Cerebellar nuclear complex (tissue), 1 donor: ENCODE measurements around the gene CCNY.

Source experiments
- DNase-seq, 2 experiments: peaks; one replicate each; lab custom pipeline; 2025; lab: John Stamatoyannopoulos, UW

CCNY gene

DNA sequence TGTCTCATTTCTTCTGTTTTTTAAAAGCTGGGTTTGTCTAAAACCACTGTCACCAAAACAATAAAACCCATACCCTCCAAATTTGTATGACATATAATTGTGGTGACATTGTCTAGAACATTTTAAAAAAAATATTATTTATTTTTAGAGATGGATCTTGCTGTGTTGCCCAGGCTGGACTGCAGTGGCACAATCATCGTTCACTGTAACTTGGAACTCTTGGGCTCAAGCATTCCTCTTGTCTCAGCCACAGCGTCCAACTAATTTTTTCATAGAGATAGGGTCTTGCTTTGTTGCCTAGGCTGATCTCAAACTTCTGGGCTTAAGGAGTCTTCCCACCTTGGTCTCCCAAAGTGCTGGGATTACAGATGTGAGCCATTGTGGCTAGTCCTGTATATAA is 116.5 kb downstream of the CCNY start:
- DNase-seq: no peak

DNA sequence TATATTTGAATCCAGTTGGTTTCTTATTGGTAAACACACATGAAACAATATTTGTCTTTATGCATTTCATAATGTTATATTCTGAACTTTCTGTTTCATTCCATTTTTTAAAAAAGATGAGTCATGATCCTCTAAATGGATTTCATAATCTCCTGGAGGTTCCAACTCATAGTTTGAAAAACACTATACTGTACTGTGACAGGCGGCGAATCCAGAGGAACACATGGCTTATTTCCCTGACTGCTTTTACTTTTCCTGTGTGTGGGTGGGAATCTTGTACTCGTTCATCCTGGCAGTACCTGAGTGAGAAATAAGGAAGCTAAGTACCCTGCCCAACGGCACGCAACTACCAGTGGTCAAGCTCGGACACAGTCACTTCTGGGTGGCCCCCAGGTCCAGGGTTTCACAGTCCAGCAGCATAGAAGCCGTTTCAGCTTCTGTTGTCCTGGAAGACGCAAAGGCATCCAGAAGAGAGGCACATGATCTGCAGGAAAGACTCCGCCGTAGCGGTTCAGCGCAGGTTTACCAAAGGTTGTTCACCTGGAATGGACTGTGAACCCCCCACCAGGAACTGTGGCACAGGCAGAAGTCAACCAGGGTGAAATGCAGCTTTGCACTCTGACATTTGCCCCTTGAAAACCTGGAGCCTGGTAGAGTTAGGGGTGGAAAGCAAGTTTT is 117.7 kb downstream of the CCNY start:
- DNase-seq: no peak

DNA sequence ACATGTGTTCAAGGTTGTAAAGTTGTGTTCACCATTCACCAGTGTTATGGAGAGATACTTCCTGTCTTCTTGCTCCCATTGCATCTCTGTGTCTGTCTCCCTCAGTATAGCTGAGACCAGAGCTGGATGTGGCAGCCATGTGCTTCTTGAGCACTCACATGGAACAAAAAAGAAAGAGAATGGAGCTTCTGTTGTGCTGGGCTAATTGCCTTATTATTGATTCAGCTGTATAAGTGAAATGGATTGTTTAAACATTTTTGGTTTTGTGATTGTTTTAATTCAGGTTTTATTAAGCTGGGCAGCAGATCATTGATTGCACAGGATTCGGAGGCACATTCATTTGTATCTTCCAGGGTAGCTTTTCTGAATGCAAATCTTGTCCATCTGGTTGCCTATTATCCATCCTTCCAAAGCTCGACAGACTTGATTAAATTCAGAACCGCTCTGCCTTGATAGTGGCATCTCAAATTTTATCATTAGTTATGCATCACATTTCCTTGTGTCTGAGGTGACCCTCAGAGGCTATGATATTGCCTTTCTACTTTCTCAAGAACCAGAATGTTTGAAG is 119.9 kb downstream of the CCNY start:
- DNase-seq: no peak

DNA sequence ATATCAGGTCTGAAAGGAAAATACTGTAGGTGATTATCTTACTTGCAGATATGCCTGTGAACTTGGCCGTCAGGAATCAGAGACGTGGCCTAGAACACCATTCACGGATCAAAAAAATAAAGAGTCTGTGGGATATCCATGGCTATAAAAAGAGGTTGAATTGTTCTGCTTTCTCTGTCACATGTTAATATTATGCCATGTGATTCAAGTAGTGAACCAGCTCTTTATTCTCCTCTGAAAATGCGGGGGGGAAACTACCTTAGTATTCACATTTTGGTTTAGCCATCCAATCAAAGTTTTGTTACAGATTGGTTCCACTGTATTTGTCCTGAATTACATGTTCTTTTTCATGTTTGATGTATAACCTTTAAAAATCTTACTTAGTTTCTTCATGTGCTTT is 120.5 kb downstream of the CCNY start:
- DNase-seq: no peak

DNA sequence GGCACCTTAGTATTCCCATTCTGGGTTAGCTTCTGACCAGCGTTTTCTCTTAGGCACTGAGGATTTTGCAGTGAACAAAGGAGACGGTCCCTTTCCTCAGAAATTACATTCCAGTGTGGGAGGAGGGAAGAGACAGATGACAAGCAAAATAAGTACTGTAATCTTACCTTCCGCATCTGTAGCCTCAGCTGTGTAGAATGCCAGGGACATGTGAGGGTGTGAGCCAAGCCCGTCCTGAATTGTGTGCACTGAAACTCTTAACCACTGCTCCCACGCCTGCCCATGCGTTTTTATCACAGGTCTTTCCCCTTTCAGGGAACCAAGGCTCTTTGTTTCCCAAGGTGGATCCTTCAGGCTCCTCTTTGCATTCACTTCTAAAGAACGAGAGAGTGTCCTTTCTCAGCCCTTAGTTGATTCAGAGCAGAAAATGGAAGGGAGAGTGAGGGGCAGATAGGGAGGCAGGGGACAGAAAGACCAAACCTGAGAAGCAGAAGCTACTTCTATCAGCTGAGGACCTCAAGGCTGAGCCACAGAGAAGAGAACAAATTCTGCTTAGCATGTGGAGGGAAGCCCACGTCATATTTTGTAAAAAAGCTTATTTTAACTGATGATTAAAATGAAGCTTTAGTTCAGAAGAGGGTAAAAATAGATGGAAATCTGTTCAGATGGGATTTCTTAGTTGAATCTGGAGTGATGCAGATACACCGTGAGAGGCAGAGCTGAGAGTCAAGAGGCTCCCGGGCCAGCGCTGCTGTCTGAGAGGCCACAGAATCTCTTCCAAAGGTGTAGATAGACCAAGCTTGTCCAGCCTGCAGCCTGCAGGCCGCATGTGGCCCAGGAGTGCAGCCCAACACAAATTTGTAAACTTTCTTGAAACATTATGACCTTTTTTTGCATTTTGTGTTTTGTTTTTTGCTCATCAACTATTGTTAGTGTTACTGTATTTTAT is 122.5 kb downstream of the CCNY start:
- no peak for DNase-seq

DNA sequence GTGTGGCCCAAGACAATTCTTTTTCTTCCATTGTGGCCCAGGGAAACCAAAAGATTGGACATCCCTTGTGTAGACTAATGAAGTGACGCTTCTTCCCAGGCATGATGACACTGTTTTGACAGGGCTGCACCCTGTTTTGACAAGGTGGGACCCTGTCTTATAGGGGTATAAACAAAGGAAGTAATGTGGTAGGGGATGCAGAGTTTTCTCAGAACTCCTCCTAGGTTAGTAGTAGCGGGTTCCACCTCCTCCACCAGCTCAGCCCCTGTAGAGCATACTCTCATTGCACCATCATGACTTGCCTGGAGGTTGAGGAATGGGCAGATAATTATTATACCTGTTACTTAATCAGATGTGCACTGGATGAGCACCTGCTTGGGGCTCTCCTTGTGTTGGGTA is 123.1 kb downstream of the CCNY start:
- no peak for DNase-seq

DNA sequence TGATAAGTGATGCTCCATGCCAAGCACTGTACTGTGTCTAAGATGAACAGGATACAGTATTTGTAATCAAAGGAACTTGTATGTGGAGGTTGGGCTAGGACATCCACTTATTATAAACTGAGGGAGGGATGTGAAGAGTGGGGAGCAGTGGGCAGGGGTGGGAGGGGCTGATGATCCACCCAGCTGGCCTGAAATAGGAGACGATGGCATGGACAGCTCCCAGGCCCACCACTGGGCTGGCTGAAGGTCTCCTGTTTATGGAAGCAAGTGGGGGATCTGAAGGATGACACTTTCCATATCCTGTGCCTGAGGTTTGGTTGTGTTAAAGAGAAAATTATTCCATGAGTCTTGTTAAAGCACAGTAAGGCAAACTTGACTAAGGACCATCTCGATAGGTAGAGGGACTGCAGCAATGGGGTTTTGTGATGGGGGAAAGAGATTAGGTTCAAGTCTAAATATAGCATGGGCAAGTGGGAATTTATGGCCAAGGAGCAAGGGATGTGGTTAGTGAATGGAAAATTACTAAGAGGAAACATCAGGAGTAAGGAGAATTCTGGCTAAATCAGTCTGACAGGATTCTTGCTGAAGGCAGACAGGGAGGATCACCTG is 124.6 kb downstream of the CCNY start:
- no peak for DNase-seq

DNA sequence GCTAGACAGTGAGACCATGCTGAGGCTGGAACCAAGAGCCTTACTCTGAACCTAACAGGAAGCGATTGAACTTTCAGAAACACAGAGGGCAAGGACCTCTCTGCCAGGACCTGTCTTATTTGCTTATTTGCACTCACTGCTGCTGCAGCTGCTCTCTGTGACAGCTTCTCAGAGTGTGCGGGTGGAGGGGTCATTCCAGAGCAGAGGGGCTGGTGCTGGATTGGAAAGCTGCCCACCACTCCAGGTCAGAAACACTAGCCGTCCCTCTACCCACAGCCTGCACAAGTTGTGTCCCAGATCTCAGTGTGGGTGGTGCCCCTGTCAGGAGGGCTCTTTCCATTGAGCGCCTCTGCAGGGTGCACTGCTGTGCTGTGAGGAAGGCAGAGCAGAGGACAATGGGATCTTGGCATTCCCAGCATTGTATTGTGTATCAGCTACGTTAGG is 126.2 kb downstream of the CCNY start:
- no peak for DNase-seq

DNA sequence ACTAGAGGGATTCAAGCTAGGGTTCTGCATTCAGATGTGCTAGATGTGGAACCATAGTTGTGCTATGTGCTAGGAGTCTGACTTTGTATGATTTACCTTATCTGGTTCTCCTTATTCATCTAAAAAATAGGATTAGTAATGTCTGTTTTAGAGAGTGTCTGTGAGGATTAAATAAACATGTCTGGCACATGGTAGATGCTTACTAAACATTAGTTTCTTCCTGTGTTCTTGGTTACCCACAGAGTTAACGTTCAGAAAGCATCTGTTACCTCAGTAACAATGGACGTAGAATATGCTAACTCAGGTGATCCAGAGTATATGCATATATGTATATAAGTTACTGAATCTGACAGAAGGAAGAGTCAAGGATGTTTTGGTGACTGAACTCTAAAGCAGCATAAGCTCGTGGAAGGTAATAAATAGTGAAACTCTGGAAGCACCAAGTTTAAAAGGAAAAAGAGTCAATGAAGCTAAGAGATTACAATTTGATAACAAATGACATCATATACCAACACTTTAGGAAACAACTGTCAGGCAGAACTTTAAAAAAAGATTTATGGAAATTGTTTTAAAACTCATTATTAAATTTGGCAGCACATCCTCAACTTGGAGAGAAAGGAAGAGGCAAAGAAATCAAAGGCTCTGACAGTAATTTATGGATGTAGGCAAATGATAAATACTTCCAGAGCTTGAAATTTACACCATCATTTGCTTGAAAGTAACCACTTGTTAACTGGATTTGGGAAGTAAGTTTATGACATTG is 127.0 kb downstream of the CCNY start:
- no peak for DNase-seq

DNA sequence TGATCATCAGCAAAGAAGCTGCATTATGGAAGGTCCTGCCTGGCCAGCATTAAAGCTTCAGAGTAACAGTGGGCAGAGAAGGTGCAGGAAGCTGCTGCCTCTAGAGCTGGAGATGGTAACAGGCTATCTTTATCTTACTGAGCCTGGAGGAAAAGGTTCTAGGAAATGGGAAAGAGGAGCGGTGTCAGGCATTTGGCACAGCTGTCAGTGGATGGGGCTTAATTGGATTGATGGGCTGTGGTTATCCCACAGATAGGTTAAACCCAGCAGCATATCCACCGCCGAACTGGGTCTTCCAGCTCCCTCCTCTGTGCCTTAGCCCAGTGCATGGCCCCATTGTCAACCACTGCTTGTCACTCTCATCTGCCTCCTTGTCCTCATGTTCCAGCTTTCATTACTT is 127.6 kb downstream of the CCNY start:
- DNase-seq: no peak

DNA sequence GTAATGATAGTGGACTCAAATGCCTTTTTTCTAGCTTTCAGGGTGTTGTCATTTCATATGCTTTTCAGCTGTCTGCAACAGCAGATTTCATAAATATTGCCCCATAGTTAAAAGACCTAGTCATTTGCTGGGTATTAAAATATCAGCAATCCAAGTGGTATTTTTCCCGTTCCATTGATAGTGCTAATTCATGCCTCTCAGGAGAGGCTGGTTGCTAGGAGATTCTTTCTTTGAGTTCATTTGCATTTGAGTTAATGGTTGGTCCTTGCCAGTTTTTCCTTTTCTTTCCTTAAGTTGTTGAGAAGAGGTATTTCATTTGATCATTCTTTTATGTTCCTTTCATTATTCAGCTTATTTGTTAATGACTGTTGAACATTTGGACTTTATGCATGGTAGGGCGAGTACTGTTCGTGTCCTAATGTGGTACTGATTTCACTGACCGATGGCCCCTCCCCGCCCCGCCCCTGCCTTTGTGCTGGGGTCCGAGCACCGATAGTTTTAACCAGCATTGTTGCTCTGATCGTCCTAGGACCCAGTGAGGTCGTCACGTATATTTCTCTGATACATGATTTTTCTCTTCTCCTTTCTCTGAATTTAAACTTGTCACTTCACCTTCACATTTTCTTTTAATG is 128.6 kb downstream of the CCNY start:
- DNase-seq: no peak

DNA sequence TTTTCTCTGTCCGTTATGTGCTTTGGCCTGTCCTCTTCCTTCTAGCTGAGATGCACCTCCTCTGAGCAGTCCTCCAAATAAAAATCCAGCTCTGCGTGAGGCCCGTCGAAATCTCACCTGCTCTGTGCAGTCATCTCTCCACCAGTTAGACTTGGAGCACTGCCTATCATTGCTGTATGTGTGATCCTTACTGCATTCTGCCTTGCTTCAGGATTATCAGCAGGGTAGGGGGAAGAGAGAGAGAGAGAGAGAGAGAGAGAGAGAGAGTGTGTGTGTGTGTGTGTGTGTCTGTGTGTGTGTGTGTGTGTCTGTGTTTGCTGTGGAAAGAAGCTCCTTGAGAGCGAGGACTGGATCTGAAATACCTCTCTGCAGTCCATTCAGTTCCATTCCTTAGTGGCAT is 129.4 kb downstream of the CCNY start:
- DNase-seq: no peak

DNA sequence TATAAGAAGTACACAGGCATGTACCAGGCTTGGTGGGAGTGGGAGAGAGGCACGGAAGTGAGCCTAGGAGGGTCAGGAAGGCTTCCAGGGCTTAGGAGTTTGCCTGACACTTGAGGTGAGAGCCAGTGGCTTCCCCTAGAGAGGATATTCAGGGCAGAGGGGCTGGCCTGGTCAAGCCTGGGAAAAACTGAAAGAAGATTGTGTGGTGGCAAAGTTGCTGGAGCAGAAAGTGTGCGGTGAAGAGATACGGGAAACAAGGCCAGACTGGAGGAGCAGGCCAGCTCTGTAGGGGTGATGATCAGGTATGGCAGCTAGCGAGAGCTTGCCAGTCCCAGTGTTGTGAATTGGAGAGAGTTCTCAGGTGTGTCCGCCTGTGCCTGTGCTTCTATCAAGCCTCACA is 129.9 kb downstream of the CCNY start:
- DNase-seq: no peak

DNA sequence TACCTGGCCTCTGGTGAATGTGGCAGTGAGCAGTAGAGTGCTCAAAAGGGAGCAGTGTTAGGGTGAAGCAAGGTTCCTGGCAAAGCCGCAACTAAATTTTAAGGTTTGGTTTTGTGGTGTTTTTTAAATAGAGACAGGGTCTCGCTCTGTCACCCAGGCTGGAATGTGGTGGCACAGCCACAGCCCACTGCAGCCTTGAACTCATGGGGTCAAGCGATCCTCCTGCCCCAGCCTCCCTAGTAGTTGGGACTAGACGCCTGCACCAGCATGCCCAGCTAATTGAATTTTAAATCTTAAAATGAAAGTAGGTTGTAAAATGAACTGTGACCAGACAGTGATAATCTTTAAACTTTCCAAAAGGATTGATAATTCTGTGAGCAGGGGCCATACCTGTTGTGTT is 130.4 kb downstream of the CCNY start:
- DNase-seq: no peak

DNA sequence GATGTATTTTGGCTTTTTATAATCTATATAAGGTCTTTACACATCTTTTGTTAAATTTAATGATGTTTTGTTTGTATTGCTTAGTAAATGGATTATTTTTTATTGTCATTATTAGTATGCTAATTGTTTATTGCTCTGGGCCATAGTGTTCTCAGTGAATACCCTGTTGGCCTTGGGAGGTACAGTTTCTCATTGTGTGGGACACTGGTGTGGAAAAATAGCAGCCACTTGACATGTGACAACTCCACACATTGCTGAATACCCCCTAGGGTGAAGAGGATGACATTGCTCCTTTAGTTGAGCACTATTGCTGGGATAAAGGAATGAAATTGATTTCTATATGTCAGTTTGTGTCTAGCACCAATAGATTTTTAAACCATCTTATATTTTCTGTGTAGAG is 130.9 kb downstream of the CCNY start:
- no peak for DNase-seq

DNA sequence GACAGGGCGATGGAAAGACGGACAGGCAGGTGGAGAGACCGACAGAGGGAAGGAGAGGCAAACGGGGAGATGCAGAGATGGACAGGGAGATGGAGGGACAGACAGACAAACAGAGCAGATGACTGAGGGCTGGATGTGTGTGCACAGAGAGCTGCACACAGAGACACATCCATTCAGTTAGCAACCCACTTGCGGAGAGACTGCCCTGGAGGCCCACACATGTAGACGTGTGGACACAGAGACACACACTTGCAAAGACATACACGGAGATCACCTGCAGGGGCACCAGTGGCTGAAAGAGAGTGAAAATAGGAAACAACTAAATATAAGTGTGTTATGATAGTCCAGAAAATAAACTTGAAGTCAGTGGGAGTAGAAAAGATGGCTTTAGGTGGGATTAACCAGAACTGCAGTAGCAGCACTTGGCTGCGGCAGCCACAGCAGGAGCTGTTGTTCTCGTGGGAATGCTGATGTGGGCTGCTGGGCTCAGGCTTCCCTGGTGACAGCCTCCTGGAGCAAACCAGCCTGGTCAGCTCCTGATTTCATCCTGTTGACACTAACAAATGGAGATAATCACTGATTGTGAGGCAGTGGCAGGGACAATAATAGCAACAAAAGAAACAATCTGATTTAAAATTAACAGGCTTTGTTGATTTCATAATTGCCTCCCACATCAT is 134.1 kb downstream of the CCNY start:
- DNase-seq: no peak

DNA sequence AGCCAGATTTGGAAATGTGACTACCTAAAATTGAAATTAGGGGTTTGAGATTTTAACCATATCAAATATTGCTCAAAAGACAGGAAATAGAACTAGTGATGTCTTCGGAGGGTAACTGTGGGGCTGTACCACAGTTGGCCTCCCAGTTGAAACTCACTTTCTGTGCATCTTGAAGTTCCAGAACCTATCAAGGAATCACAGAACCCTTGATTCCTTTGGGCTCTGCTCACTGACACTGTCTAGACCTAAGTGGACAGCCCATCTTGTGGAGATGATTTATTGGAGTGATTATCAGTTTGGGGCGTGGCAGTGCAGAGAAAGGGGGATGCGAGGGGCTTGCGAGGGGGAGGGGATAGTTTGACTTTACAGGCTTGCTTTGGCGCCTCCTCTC is 134.6 kb downstream of the CCNY start:
- no peak for DNase-seq

DNA sequence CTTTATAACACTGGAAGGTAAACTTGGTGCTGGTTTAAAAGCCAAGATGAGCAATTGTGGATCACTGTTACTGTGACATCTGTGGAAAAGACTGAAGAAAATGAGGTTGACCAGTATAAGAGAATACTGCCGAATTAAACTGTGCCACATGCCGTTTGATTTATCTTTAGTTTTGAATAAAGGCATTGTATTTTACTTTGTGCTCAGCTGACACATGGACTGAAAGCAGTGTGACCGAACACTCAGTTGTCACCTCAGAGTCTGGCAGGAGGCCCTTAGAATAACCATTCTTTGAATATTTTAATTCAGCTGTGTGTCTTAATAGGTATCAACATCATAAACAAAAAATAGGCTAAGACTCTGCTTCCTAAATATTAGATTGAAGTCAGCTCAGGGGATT is 135.1 kb downstream of the CCNY start:
- DNase-seq: no peak

DNA sequence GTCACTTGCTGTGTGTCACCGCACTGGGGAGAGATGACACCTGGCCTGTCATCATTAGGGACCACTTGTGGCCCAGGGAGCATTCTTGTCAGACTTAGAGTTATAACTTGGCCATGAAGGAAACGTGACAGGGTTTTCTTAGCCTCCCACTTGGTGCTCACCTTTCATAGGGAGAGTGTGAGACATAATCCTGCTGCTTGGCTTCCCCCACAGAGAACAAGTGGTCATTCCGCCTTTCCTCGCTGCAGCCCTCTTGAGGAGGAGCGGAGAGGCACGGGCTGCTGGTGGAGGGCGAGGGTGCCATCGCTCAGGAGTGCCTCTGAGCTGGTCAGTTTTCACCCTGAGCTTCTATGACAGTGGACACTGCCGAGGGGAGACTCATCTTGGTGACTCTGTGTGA is 143.8 kb downstream of the CCNY start:
- no peak for DNase-seq

DNA sequence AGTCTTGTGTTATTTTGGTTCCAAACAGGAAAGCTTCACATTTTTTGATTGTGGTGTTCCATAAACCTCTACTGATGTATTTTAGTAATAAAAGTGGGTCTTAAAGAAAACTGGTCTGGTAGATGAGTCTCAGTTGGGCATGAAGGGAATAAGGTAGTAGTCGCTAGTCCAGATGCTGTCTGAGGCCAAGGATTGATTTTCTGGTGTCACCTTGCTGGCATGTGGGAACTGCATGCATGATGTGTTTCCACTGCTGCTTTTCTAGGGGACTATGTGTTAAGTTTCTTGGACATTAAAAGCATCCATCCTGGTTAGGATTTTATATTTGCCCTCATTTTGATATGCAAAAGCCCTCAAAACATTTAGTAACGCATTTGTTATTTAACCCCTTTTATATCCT is 145.1 kb downstream of the CCNY start:
- DNase-seq: no peak
